HCT116 (cell line): ENCODE results near the gene ALDOC. TPM values are rescaled to one million over a fixed set of nuclear protein-coding genes. Genes with fewer than 3 reads are reported as not detected.

Experiments
- ATAC-seq: fragments of 200-7000 bp; cut with Tn5 transposase; 2 replicates; pipeline ENCODE4 v1.9.1; 2020; ENCODE audit warnings: mild to moderate bottlenecking, moderate library complexity
- BruUV-seq: library from RNA; stranded (reverse); fragments of 400-500 nt; replicated peaks from 2 replicates; lab custom pipeline; 2021; lab: Mats Ljungman, UMichigan
- CTCF ChIA-PET: fragments of 300-600 bp; sonication (Branson Sonifier 250); formaldehyde crosslinking; loops from one replicate; lab custom pipeline; 2021; ENCODE audit warnings: antibody characterized with exemption; lab: Charles Lee
- POLR2A ChIA-PET: fragments of 300-600, 350-600 bp; sonication (Branson Sonifier 250); formaldehyde crosslinking; loops from one replicate; lab custom pipeline; 2021; ENCODE audit warnings: antibody characterized with exemption; lab: Charles Lee
- RAD21 ChIA-PET, 2 experiments: fragments of 300-600 bp; sonication (Branson Sonifier 250); formaldehyde crosslinking; loops; one replicate each; lab custom pipeline; 2023; ENCODE audit warnings: low total read pairs in 2 of 2; ENCODE audit not compliant: uncharacterized antibody in 2 of 2, unreplicated experiment in 2 of 2, low non-redundant PET in 1 of 2; lab: Charles Lee
- DNase-seq: peaks from one replicate; pipeline ENCODE4 v3.0.0-alpha.2; 2010; ENCODE audit warnings: low read depth, low spot score
- H2AFZ ChIP-seq: fragments of 200-600 bp; shearing (Covaris generic), sonication (generic); 2 replicates; pipeline ENCODE4 v1.6.1; 2017; ENCODE audit warnings: low read depth, mixed run types, mixed read lengths, antibody characterized with exemption, low read length; ENCODE audit not compliant: poor library complexity, severe bottlenecking
- H3K27ac ChIP-seq: 2 replicates; pipeline ENCODE4 v1.5.1; 2012; ENCODE audit warnings: low read depth, low read length
- H3K27me3 ChIP-seq: fragments of 200-600 bp; sonication (generic); 2 replicates; pipeline ENCODE4 v1.6.1; 2016; ENCODE audit warnings: mixed run types, low read length, mixed read lengths; ENCODE audit not compliant: insufficient read depth
- H3K36me3 ChIP-seq, 2 experiments: fragments of 200-500 bp in 1 of 2; fragments of 200-600 bp in 1 of 2; sonication (Bioruptor generic) in 1 of 2; sonication (generic) in 1 of 2; 2 replicates each; pipeline versions ENCODE4 v1.5.1 to v1.6.1; 2014 to 2016; ENCODE audit warnings: low read length in 2 of 2, inconsistent platforms in 1 of 2, mixed read lengths in 1 of 2, mixed run types in 1 of 2; ENCODE audit not compliant: insufficient read depth in 2 of 2, control insufficient read depth in 1 of 2
- H3K4me1 ChIP-seq, 2 experiments: fragments of 200-600 bp in 1 of 2; sonication (generic) in 1 of 2; 2 replicates each; pipeline versions ENCODE4 v1.5.1 to v1.6.1; 2012 to 2017; ENCODE audit warnings: low read length in 2 of 2, inconsistent platforms in 1 of 2, mild to moderate bottlenecking in 1 of 2, mixed read lengths in 1 of 2, mixed run types in 1 of 2, moderate library complexity in 1 of 2; ENCODE audit not compliant: insufficient read depth in 2 of 2, control insufficient read depth in 1 of 2
- H3K4me2 ChIP-seq: fragments of 200-600 bp; sonication (generic); 2 replicates; pipeline ENCODE4 v1.6.1; 2017; ENCODE audit warnings: mixed run types, low read length, mixed read lengths
- H3K4me3 ChIP-seq, 2 experiments: fragments of 200-600 bp in 1 of 2; sonication (generic) in 1 of 2; replicated peaks in 1 of 2; 2 replicates each; pipeline ENCODE4 v1.5.1; 2011 to 2016; ENCODE audit warnings: low read length in 2 of 2, control low read depth in 1 of 2, low read depth in 1 of 2, mild to moderate bottlenecking in 1 of 2, mixed read lengths in 1 of 2, mixed run types in 1 of 2
- H3K79me2 ChIP-seq: fragments of 200-600 bp; sonication (generic); 2 replicates; pipeline ENCODE4 v1.6.1; 2017; ENCODE audit warnings: mild to moderate bottlenecking, mixed run types, low read length, moderate library complexity, mixed read lengths; ENCODE audit not compliant: insufficient read depth
- H3K9ac ChIP-seq: fragments of 200-600 bp; sonication (generic); 2 replicates; pipeline ENCODE4 v1.6.1; 2016; ENCODE audit warnings: low read length, mixed read lengths
- H3K9me2 ChIP-seq: fragments of 200-600 bp; sonication (generic), shearing (Covaris generic); 2 replicates; pipeline ENCODE4 v1.6.1; 2017; ENCODE audit warnings: mixed run types, mild to moderate bottlenecking, moderate library complexity; ENCODE audit not compliant: insufficient read depth
- H3K9me3 ChIP-seq, 2 experiments: fragments of 200-500 bp in 1 of 2; fragments of 200-600 bp in 1 of 2; sonication (Bioruptor generic) in 1 of 2; sonication (generic) in 1 of 2; 2 replicates each; pipeline ENCODE4 v1.6.1; 2014 to 2017; ENCODE audit warnings: low read length in 2 of 2, mixed read lengths in 2 of 2, inconsistent platforms in 1 of 2, low read depth in 1 of 2, mild to moderate bottlenecking in 1 of 2, mixed run types in 1 of 2, moderate library complexity in 1 of 2; ENCODE audit not compliant: control insufficient read depth in 1 of 2, insufficient read depth in 1 of 2
- H4K20me1 ChIP-seq: fragments of 200-600 bp; sonication (generic), shearing (Covaris generic); 2 replicates; pipeline ENCODE4 v1.6.1; 2017; ENCODE audit warnings: mixed run types, mild to moderate bottlenecking, moderate library complexity; ENCODE audit not compliant: insufficient read depth
- CEBPB ChIP-seq: IDR thresholded peaks from 2 replicates; pipeline ENCODE4 v1.6.1; 2012; ENCODE audit warnings: low read depth
- CTCF ChIP-seq, 3 experiments: fragments of 200-600 bp in 1 of 3; sonication (generic) in 1 of 3; IDR thresholded peaks in 2 of 3; conservative IDR thresholded peaks in 1 of 3; 2 replicates each; pipeline ENCODE4 v1.5.1; 2012 to 2017; ENCODE audit warnings: low read depth in 2 of 3, low read length in 2 of 3, antibody characterized with exemption in 1 of 3, borderline replicate concordance in 1 of 3, control low read depth in 1 of 3, mild to moderate bottlenecking in 1 of 3, mixed read lengths in 1 of 3, mixed run types in 1 of 3, moderate library complexity in 1 of 3; ENCODE audit not compliant: insufficient read depth in 1 of 3
- ELF1 ChIP-seq: IDR thresholded peaks from 2 replicates; pipeline ENCODE4 v1.6.1; 2012; ENCODE audit warnings: low read depth, borderline replicate concordance
- EZH2phosphoT487 ChIP-seq: fragments of 200-600 bp; IDR thresholded peaks from 2 replicates; pipeline ENCODE4 v1.6.1; 2018; ENCODE audit warnings: antibody characterized with exemption, borderline replicate concordance
- FOSL1 ChIP-seq: IDR thresholded peaks from 2 replicates; pipeline ENCODE4 v1.6.1; 2012; ENCODE audit warnings: low read depth
- JUND ChIP-seq: IDR thresholded peaks from 2 replicates; pipeline ENCODE4 v1.6.1; 2012
- MAX ChIP-seq: IDR thresholded peaks from 2 replicates; pipeline ENCODE4 v1.6.1; 2012
- POLR2AphosphoS5 ChIP-seq: IDR thresholded peaks from 2 replicates; pipeline ENCODE4 v1.6.1; 2011; ENCODE audit warnings: mild to moderate bottlenecking, low read depth, low read length, moderate library complexity
- SP1 ChIP-seq: IDR thresholded peaks from 2 replicates; pipeline ENCODE4 v1.6.1; 2012; ENCODE audit warnings: low read depth
- TCF7L2 ChIP-seq: IDR thresholded peaks from 2 replicates; pipeline ENCODE4 v1.7.0; 2011; ENCODE audit warnings: borderline replicate concordance, inconsistent platforms; ENCODE audit not compliant: insufficient read depth, insufficient read length; ENCODE audit errors: extremely low read depth
- ZBTB33 ChIP-seq: IDR thresholded peaks from 2 replicates; pipeline ENCODE4 v1.6.1; 2011; ENCODE audit warnings: mild to moderate bottlenecking, low read length, moderate library complexity; ENCODE audit not compliant: insufficient replicate concordance; ENCODE audit errors: extremely low read depth
- ZNF274 ChIP-seq: fragments of 200-500 bp; sonication (Bioruptor generic); IDR thresholded peaks from 2 replicates; pipeline ENCODE4 v1.6.1; 2014; ENCODE audit warnings: mild to moderate bottlenecking, low read depth, low read length, inconsistent platforms
- intact Hi-C: fragments of 100-400 bp; cut with micrococcal nuclease; formaldehyde crosslinking; loops from 2 replicates; pipeline ENCODE4 v1.10.0; 2022
- total RNA-seq: library from RNA; stranded (reverse); gene quantifications from one replicate; pipeline ENCODE4 v1.2.1, GENCODE V29; 2021; ENCODE audit not compliant: unreplicated experiment

Gene ALDOC
- total RNA-seq, 1 experiment from 2014 or later: 82.8 TPM

- H3K9me3 ChIP-seq: no peaks in the 10 kb centered on the region
- no peak overlapping the region for H3K9ac ChIP-seq
- ChIA-PET RAD21 (no interaction called here), CTCF (no interaction called here), POLR2A (no interaction called here)
- H2AFZ ChIP-seq: no peak overlapping the region
- H3K4me3 ChIP-seq: no peak overlapping the region
- ATAC-seq (no peak), DNase-seq (no peak)
- H3K4me1 ChIP-seq: peaks cover 0 to 10% of the 10 kb centered on the region in 2 experiments; a peak in 1 of 4 replicates
- no peaks in the 10 kb centered on the region for H3K9me2 ChIP-seq
- TF ChIP-seq CTCF (IDR thresholded peaks at IDR 0.05 in 2 of 3, conservative IDR thresholded peaks at IDR 0.05 in 1 of 3; ENCODE audit: borderline replicate concordance in 1 of 3, insufficient read depth in 1 of 3, low read depth in 2 of 3, low read length in 2 of 3) (no peak), POLR2AphosphoS5 (no peak), SP1 (no peak), ZBTB33 (no peak), MAX (no peak), TCF7L2 (no peak), FOSL1 (no peak), EZH2phosphoT487 (no peak), JUND (no peak), ZNF274 (no peak), CEBPB (no peak), ELF1 (no peak)
- H3K27ac ChIP-seq: no peak overlapping the region
- H3K36me3 ChIP-seq: peaks cover 0 to 4% of the 10 kb centered on the region in 2 experiments; a peak in 2 of 4 replicates
- no TSS peak for BruUV-seq
- no peak overlapping the region for H3K4me2 ChIP-seq
- no peaks in the 10 kb centered on the region for H3K27me3 ChIP-seq
- no peaks in the 10 kb centered on the region for H3K79me2 ChIP-seq
- no peaks in the 10 kb centered on the region for H4K20me1 ChIP-seq
- intact Hi-C loops: no loop called here
These were observed 31.6 kb downstream of the ALDOC start for GRCh38 chr17:28545141-28545503.
